OCI-LY7 (cell line): ENCODE measurements around the gene FAM81A. TPM values are rescaled to one million over a fixed set of nuclear protein-coding genes. Genes with fewer than 3 reads are reported as not detected.

Experiments used
- BruUV-seq: library from RNA; stranded (reverse); fragments of 400-500 nt; replicated peaks from 2 replicates; lab custom pipeline; 2021; lab: Mats Ljungman, UMichigan
- CTCF ChIA-PET: fragments of 300-600 bp; sonication (Branson Sonifier 250); formaldehyde crosslinking; loops from one replicate; lab custom pipeline; 2022; ENCODE audit warnings: antibody characterized with exemption; ENCODE audit not compliant: unreplicated experiment; lab: Charles Lee
- POLR2A ChIA-PET: fragments of 300-600 bp; sonication (Branson Sonifier 250); formaldehyde crosslinking; loops from one replicate; lab custom pipeline; 2022; ENCODE audit warnings: antibody characterized with exemption; lab: Charles Lee
- DNase-seq: peaks from one replicate; pipeline ENCODE4 v3.0.0-alpha.2; 2015; ENCODE audit warnings: low spot score
- H2AFZ ChIP-seq: fragments of 200-600 bp; sonication (generic), shearing (Covaris generic); 2 replicates; pipeline ENCODE4 v1.6.1; 2014; ENCODE audit warnings: mild to moderate bottlenecking, antibody characterized with exemption, low read length, moderate library complexity
- H3K27ac ChIP-seq: fragments of 200-600 bp; sonication (generic); 2 replicates; pipeline ENCODE4 v1.5.1; 2014; ENCODE audit warnings: mixed run types, low read depth, mild to moderate bottlenecking, moderate library complexity, low read length, inconsistent platforms; ENCODE audit not compliant: poor library complexity, severe bottlenecking
- H3K36me3 ChIP-seq: fragments of 200-600 bp; sonication (generic); 2 replicates; pipeline ENCODE4 v1.6.1; 2014; ENCODE audit warnings: mild to moderate bottlenecking, antibody characterized with exemption, low read length, moderate library complexity, mixed read lengths; ENCODE audit not compliant: insufficient read depth
- H3K4me1 ChIP-seq: fragments of 200-600 bp; sonication (generic); 2 replicates; pipeline ENCODE4 v1.5.1; 2014; ENCODE audit warnings: mild to moderate bottlenecking, low read length; ENCODE audit not compliant: insufficient read depth, poor library complexity, severe bottlenecking
- H3K4me2 ChIP-seq: fragments of 200-600 bp; sonication (generic); 2 replicates; pipeline ENCODE4 v1.6.1; 2014; ENCODE audit warnings: mild to moderate bottlenecking, low read length
- H3K4me3 ChIP-seq: fragments of 200-600 bp; sonication (generic); 2 replicates; pipeline ENCODE4 v1.5.1; 2014; ENCODE audit warnings: mild to moderate bottlenecking, low read depth, low read length; ENCODE audit not compliant: poor library complexity, severe bottlenecking
- H3K79me2 ChIP-seq: fragments of 200-600 bp; sonication (generic); 2 replicates; pipeline ENCODE4 v1.6.1; 2016; ENCODE audit warnings: low read depth, mild to moderate bottlenecking, low read length, moderate library complexity, mixed read lengths; ENCODE audit not compliant: insufficient read depth
- H3K9me2 ChIP-seq: fragments of 200-600 bp; sonication (generic); 2 replicates; pipeline ENCODE4 v1.6.1; 2016; ENCODE audit warnings: mild to moderate bottlenecking, low read length, mixed read lengths; ENCODE audit not compliant: insufficient read depth
- H3K9me3 ChIP-seq: fragments of 200-600 bp; sonication (generic); 2 replicates; pipeline ENCODE4 v1.6.1; 2014; ENCODE audit warnings: mild to moderate bottlenecking, mixed run types, low read length, mixed read lengths
- H4K20me1 ChIP-seq: fragments of 200-600 bp; sonication (generic); 2 replicates; pipeline ENCODE4 v1.6.1; 2014; ENCODE audit warnings: mild to moderate bottlenecking, antibody characterized with exemption, low read length, moderate library complexity, mixed read lengths; ENCODE audit not compliant: insufficient read depth
- EZH2phosphoT487 ChIP-seq: fragments of 200-600 bp; sonication (generic); IDR thresholded peaks from 2 replicates; pipeline ENCODE4 v1.6.1; 2018; ENCODE audit warnings: low read depth, borderline replicate concordance, mild to moderate bottlenecking, mixed run types, antibody characterized with exemption, low read length, moderate library complexity, mixed read lengths
- intact Hi-C: fragments of 100-400 bp; cut with micrococcal nuclease; formaldehyde crosslinking; loops from one replicate; pipeline ENCODE4 v1.10.0; 2022; ENCODE audit not compliant: unreplicated experiment
- total RNA-seq, 2 experiments: library from RNA; depleted of rRNA in 1 of 2; stranded (reverse); fragments of >200 nt in 1 of 2; shearing (Covaris generic) in 1 of 2; gene quantifications; 2 replicates each; pipeline ENCODE4 v1.2.3, GENCODE V29; 2014 to 2022
- TF ChIP-seq, protein P1 (sequence below): fragments of 200-600 bp; sonication (generic); conservative IDR thresholded peaks from 2 replicates; pipeline ENCODE4 v1.5.1; 2014; ENCODE audit warnings: mild to moderate bottlenecking, antibody characterized with exemption, low read length, moderate library complexity, mixed read lengths

FAM81A gene
- total RNA-seq, 2 experiments from 2014 or later, result 11.6 to 37.4 TPM

DNA sequence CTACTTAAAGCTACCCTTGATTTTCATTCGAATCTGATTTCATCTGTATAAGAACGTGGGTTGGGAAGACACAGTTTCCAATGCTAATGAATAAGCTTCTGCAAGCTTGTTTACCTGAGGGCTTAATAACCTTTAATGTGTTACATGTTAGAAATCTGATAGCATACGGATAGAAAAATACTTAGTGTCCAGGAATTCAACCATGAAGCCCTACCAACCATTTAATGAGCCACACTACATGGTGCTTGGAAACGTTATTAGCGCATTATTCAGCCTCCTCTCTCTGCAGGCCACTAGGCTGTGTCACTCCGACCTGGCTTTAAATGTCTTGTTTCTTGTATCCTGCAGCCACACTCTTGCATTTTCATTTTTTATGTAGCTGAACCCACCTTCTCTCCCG is 1.6 kb downstream of the FAM81A start:
- CTCF ChIA-PET, result no interaction called here

DNA sequence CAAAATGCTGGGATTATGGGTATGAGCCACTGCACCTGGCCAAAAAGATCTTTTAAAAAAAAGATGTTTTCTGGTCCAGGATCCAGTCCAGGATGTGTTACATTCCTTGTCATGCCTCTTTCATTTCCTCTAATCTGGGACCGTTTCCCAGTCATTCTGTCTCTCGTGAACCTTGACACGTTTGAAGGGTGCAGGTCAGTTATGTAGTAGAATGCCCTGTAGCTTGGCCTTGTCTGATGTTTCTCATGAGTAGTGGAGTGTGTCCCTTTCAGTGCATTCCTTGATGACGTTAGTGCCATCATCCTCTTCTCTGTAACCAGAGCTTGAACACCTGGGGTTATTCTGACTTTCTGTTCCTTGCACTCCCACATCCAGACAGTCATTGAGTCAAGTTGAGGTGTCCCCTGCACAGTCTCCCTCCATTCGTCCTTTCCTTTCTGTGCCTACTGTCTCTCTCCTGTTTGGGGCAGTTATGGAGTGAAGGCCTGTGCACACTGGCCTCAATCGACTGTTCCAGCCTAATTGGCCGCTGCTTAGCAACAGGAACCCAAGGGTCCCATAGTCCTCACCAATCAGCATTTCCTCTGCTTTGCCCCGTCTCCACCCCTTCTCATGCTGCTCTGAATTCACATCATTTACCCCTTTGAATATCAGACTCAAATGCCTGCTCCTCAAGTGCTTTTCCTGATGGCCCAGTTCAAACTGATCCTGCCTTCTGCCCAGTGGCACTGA is 5.5 kb downstream of the FAM81A start:
- intact Hi-C loops, result no loop called here
- no peak overlapping the region for H3K27ac ChIP-seq
- ChIA-PET CTCF (no interaction called here), POLR2A (interaction anchor here (0.6 to 0.9 kb wide), 3 partner anchors 29 to 241 kb away, joined by 3 to 5 read pairs (median 3); no protein-coding TSS in a partner anchor)
- H3K4me2 ChIP-seq, result peak overlapping the region; percentile 14; the same call in 1 of the 2 replicates
- no peaks in the 10 kb centered on the region for H4K20me1 ChIP-seq
- H3K4me1 ChIP-seq, result peaks cover 33% of the 10 kb centered on the region
- no peaks in the 10 kb centered on the region for H3K9me2 ChIP-seq
- no peaks in the 10 kb centered on the region for H3K9me3 ChIP-seq
- 0 out of 2 replicates have a peak, but pooled peaks cover 4% of the 10 kb centered on the region for H3K79me2 ChIP-seq
- TF ChIP-seq, protein P1, sequence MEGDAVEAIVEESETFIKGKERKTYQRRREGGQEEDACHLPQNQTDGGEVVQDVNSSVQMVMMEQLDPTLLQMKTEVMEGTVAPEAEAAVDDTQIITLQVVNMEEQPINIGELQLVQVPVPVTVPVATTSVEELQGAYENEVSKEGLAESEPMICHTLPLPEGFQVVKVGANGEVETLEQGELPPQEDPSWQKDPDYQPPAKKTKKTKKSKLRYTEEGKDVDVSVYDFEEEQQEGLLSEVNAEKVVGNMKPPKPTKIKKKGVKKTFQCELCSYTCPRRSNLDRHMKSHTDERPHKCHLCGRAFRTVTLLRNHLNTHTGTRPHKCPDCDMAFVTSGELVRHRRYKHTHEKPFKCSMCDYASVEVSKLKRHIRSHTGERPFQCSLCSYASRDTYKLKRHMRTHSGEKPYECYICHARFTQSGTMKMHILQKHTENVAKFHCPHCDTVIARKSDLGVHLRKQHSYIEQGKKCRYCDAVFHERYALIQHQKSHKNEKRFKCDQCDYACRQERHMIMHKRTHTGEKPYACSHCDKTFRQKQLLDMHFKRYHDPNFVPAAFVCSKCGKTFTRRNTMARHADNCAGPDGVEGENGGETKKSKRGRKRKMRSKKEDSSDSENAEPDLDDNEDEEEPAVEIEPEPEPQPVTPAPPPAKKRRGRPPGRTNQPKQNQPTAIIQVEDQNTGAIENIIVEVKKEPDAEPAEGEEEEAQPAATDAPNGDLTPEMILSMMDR, result no peak
- no peak for TF ChIP-seq EZH2phosphoT487
- no peak overlapping the region for H3K4me3 ChIP-seq
- BruUV-seq, result no TSS peak
- peak; percentile 32 for DNase-seq
- H2AFZ ChIP-seq, result no peak overlapping the region
- H3K36me3 ChIP-seq, result peaks cover 5% of the 10 kb centered on the region

More for the DNA sequence above, 1.6 kb downstream of the FAM81A start:
- H3K27ac ChIP-seq, result no peak overlapping the region
- no peaks in the 10 kb centered on the region for H3K9me2 ChIP-seq
- H3K4me1 ChIP-seq, result peaks cover 48% of the 10 kb centered on the region
- intact Hi-C loops, result no loop called here
- H3K9me3 ChIP-seq, result no peaks in the 10 kb centered on the region
- peak overlapping the region; percentile 76 for H3K4me3 ChIP-seq
- peak overlapping the region; percentile 94 for H3K4me2 ChIP-seq
- H4K20me1 ChIP-seq, result no peaks in the 10 kb centered on the region
- no peak for TF ChIP-seq EZH2phosphoT487
- TF ChIP-seq, protein P1, result no peak
- DNase-seq, result no peak
- POLR2A ChIA-PET, result interaction anchor here (1.1 to 1.4 kb wide), 2 partner anchors 26 to 85 kb away, joined by 3 to 5 read pairs; no protein-coding TSS in a partner anchor
- H2AFZ ChIP-seq, result no peak overlapping the region; the same call in 1 of the 2 replicates
- peaks cover 5% of the 10 kb centered on the region for H3K36me3 ChIP-seq
- no TSS peak for BruUV-seq
- 0 out of 2 replicates have a peak, but pooled peaks cover 4% of the 10 kb centered on the region for H3K79me2 ChIP-seq
